GM21381 (cell line): ENCODE measurements around the gene PPP4C.

Experiments used
- ATAC-seq: cut with Tn5 transposase; IDR thresholded peaks from one replicate; pipeline ENCODE4 v1.9.1; 2021; ENCODE audit warnings: mild to moderate bottlenecking, moderate library complexity; ENCODE audit not compliant: unreplicated experiment

PPP4C gene

DNA sequence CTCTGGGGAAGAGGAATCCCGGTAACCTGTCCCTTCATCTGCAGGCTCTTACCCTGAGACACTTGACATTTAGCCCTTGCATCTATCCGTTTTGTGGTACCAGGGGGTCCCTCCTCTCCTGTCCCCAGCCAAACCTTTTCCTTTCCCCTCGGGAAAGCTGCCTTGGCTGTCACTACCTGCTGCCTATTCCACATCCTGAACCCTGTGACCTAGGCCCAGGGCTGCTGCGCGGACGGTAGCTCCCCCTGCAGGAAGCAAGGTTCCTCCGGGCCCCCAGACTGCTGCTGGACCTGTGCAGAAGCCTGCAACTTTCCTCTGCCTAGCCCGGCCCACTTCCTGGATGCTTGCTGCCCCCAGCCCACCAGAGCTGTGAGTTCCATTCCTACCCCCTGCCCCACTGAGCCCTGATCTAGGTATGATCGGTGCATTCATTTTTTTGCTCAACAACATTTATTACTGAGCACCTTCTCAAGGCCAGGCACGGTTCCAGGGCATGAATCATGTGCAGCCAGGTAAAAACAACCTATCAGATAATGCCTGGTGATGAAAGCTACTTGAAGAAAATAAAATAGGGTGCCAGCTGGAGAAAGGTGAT lies 20.7 kb upstream of the PPP4C start:
- no peak for ATAC-seq

DNA sequence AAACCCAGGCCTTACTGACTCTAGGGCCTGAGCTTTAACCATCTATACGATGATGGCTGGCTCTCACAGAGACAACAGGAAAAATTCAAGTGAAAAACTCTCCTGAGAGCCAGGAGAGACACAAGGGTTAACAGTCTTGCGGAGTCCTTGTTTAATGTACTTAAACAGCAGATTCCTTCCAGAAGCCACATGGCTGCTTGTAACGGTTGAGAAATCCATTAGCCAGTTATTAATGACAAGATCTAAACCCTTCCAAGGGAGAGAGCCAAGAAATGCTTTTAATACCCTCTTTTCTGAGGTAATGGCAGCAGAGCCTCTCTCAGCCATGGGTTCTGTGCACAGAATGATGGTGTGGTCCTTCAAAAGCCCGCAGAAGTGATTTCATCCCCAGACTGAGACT lies 15.4 kb upstream of the PPP4C start:
- no peak for ATAC-seq

DNA sequence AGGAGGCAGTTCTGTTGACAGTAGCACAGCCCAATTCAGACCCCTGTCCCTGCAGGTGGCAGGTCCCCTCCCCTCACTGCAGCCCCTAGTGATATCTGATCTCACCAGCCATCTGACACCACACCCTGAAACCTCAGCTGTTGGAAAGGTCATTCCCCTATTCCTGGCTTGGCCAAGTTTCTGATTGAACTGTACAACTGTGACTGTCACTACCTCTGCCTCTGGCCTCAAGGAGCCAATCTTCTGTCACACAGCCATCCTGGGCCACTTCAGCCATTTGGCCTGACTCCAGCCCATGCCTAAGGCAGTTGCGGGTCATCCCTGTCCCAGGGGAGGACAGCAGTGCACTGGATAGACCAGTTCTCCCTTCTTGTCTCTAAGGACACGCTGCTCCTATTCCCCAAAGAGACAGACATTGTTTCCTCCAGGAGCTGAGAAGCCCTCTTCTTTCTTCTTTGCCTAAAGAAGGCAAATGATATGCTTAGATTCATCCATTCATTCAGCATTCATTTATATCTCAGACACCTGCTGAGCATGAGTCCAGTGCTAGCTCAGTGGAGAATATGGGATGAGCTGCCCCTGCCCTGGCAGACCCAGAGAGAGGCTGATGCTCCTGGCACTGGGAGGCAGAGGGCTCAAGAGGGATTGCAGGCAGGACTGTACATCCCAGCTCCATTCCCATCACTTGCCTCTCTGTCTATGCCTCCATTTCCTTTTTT lies 14.8 kb upstream of the PPP4C start:
- ATAC-seq: no peak

DNA sequence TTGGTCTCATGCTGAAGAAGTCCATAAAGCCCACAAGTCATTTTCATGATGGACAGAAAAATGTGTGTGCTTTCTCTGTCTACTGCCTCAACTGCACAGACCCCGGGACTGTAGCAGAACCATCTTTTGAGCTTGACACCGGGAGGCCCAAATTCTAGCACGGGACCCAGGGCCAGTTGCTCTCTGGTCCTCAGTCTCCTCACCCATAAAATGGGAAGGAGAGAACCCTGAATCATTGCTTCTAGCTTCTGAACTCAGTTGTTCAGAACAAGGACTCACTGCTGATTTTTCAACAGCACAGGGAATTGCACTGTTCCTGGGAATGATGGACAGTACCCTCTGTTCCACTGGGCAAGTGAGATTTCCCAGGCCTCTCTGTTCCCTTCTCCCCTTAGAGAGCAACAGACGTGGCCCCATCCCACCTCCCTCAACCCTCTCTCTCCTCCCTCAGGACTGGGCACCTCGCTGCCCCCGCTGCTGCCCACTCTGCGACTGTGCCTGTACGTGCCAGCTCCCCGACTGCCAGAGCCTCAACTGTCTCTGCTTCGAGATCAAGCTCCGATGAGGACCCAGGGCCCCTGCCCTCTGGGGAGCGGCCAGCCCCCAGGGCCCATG lies 12.4 kb upstream of the PPP4C start:
- no peak for ATAC-seq

DNA sequence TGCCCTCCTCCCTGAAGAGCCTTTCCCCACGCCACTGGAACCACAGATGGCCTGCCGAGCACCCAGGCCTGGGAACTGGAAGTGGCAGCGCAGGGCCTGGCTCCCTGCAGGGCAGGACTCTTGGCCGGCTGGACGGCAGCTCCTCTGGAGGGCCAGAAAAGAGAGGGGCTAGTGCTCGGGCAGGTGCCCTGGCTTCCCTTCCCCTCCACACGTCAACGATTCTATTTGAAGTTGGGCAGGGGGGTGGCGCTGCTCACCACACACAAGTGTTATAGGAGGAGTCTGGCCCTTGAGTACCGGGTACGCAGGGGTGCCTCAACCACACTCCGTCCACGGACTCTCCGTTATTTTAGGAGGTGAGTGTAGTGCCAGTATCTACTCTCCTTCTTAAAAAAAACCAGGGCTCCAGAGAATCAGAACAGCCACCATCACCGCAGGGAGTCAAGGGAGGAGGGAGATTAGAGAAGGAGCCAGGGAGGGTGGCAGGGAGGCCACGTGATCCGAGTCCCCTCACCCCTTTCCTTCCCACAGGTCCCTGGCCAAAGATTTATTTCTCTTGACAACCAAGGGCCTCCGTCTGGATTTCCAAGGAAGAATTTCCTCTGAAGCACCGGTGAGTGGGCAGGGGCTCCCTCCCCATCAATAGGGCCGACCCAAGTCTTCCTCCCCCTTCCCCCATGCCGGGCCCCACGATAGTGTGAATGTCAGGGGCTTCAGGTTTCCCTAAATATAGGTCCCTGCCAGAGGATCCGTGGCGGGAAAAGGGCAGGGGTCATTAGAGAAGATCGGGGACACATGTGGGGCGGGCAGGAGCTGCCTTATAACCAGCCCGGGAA lies 11.7 kb upstream of the PPP4C start:
- ATAC-seq: no peak

DNA sequence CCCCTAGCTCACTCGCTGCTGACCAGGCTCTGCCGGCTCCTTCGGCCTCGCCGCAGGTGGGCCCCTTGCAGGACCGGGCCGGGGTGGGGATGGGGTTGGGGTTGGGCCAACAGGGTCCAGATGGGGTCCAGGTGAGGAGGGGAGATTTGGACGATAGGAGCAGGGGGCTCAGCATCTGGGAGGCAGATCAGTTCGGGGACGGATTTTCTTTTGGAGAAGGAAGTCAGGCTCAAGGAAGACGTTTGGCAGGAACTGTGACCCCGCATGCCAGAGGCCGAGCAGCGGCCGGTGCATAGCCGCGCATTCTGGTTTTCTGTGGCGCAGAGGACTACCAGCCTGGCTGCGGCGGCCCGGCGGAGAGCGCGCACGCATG lies 11.1 kb upstream of the PPP4C start:
- peak; percentile 4 for ATAC-seq

DNA sequence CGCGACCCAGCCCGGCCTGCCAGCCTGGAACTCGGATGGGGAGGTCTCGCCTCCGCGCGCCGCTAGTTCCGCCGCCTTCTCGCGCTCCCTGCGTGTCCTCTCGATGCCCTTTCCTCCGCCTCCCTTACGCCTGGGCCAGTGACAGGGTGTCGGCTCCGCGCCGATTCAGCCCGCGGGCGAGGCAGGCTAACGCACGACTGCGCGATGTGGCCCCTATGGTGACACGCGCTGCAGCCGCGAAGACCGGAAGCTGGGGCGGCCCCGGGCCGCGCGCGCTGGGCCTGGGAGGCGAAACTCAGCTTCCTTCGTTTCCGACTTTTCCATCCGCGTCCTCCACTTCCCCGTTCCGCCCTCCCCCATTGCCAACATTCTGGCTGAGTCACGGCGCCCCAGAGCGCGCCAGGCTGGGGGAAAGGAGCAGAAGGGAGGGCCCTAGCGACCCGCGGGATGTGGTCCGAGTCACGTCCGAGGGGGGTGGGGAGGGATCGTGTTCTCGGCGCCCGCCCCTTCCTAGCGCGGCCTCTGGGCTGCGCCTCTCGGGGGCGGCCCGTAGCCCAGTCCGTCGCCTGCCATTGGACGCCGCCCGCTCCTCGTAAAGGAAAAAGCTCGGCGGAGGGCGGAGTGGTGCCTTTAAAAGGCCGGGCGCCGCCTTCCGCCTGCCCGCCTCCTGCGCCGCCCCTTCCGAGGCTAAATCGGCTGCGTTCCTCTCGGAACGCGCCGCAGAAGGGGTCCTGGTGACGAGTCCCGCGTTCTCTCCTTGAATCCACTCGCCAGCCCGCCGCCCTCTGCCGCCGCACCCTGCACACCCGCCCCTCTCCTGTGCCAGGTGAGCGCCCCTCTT lies 10.5 kb upstream of the PPP4C start, which contains the start of gene ALDOA:
ALDOA (plus strand) TSS at position 659 of the 841 bp plus-strand sequence. CDS start 1,138 bp downstream, outside the sequence.
- peak; percentile 74 for ATAC-seq

DNA sequence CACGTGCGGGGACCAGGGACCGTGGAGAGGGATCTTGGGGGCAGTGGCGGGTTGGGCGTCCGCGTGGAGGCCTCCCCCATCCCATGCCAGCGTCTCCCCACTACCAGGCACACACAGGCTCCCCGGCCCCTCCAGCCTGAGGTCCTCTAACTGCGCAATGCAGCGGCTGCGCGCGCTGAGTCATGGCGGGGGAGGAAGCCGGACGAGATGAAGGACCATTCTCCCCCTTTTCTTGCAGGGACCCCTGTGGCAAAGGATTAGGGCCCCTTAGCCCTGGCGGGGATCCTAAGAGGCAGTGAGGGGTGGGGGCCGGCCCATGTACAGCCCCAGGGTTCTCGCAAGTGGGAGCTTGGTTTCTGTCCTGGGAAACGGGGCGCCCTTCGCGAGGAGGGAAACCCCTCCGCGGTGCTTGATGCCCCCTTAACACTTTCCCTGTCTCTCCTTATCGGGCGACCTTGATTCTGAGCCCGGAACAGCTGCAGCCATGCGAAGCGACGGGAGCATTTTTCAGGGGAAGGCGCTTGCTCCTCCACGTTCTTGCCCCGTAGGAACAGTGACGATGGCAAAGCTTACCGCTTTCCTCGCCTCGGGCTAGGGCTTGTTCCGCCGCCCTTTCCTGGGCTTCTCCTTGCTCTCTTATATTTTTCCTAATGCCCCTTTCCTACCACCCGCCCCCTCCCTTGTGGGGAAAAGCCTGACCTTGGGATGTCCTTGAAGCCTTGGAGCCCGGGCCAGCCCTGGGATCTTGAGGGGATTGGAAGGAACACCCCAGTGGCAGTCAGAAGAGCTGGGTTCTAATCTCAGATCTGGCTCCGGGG lies 9.6 kb upstream of the PPP4C start:
- peak; percentile 3 for ATAC-seq

DNA sequence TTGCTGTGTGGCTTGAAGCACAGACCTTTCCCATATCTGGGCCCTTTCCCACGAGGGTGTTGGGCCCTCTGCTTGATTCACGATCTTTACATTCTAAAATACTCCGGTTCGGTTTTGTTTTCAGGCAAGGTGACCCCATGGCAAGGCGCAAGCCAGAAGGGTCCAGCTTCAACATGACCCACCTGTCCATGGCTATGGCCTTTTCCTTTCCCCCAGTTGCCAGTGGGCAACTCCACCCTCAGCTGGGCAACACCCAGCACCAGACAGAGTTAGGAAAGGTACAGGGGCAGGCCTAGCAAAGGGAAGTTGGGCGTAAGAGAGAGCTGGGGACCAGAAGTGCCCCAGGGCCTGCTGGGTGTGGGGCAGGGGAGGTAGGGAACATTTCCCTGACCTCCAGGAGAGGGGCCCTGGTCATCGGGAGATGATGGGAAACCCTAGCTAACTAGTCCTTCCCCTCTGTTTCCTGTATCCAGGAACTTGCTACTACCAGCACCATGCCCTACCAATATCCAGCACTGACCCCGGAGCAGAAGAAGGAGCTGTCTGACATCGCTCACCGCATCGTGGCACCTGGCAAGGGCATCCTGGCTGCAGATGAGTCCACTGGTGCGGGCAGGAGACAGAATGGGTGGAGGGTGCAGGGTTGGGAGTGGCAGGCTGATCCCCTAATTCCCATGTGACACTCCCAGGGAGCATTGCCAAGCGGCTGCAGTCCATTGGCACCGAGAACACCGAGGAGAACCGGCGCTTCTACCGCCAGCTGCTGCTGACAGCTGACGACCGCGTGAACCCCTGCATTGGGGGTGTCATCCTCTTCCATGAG lies 8.8 kb upstream of the PPP4C start:
- no peak for ATAC-seq

DNA sequence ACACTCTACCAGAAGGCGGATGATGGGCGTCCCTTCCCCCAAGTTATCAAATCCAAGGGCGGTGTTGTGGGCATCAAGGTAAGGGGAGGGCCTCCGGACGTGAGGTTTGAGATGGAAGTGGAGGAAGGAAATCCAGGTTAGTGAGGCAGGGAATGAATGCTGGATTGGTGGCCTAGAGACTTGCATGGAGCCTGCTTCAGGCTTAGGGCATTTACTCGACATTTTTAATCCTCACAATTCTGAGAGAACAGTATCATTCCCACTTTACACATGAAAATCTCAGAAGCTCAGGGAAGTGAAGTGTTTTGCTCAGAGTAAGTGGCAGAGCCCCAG lies 8.2 kb upstream of the PPP4C start:
- no peak for ATAC-seq

DNA sequence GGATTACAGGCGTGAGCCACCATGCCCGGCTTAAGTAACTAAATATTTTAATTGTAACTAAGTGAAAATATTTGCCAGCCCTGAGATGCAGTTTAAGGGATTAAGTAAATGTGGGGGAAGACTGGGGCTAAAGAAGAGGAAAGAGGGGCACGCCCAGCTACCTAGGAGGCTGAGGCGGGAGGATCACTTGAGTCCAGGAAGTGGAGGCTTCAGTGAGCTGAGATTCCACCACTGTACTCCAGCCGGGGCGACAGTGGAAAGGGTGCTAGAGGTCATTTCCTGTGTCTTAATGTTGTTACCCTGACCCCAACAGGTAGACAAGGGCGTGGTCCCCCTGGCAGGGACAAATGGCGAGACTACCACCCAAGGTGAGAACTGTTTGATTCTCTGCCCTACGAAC lies 7.5 kb upstream of the PPP4C start:
- no peak for ATAC-seq

DNA sequence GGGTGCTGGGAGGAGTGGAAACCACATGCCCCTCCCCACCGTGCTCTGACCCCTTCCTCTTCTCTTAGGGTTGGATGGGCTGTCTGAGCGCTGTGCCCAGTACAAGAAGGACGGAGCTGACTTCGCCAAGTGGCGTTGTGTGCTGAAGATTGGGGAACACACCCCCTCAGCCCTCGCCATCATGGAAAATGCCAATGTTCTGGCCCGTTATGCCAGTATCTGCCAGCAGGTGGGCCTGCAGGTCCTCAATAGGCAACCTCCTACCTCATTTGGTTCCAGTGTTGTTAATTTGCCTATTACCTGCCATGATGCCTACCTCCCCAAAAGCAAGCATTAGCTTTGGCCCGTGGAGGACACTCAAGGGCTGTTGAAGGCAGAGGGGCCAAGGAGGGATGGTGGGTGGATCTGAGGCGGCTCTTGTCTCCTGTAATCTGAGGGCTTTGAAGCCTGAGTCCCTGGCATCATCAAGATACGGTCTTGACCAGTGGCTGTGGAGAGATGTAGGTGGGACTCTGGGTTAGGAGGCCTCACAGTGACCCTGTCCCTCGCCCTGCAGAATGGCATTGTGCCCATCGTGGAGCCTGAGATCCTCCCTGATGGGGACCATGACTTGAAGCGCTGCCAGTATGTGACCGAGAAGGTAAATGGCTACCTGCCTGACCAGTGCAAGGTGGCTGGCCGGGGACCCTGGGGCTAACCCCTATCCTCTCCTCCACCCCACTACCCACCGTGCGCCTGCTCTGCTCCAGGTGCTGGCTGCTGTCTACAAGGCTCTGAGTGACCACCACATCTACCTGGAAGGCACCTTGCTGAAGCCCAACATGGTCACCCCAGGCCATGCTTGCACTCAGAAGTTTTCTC lies 6.8 kb upstream of the PPP4C start:
- ATAC-seq: no peak

DNA sequence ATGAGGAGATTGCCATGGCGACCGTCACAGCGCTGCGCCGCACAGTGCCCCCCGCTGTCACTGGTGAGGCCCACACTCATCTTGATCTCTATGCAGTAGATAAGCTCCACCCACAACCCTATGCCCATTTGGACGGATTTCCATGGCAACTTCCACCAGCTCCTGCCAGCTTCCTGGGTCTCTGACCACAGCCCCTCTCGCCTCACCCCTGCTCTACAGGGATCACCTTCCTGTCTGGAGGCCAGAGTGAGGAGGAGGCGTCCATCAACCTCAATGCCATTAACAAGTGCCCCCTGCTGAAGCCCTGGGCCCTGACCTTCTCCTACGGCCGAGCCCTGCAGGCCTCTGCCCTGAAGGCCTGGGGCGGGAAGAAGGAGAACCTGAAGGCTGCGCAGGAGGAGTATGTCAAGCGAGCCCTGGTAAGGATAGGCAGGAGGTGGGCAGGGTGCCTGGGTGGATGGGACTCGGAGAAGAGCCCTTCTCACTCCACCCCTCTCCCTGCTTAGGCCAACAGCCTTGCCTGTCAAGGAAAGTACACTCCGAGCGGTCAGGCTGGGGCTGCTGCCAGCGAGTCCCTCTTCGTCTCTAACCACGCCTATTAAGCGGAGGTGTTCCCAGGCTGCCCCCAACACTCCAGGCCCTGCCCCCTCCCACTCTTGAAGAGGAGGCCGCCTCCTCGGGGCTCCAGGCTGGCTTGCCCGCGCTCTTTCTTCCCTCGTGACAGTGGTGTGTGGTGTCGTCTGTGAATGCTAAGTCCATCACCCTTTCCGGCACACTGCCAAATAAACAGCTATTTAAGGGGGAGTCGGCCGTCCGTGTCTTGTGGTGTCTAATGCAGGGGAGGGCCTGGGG lies 6.0 kb upstream of the PPP4C start:
- ATAC-seq: no peak

DNA sequence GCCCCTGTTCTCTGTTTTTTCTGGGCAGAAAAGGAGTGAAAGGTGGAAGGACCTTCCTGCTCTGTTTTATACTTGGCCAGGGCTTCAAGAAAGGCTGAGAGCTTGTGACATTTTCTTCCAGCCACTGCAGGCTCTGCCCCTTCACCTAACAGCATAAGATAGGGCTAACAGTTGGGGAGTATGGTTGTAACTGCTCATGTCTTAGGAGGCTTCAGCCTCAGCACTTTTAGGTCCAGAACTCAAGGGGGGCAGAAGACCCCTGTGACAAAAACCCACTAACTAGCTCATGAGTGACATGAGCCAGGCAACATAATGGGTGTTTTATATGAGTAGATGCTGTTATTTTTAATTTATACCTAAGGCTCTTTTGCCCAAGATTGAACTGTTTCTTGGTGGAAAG lies 5.3 kb upstream of the PPP4C start:
- no peak for ATAC-seq

DNA sequence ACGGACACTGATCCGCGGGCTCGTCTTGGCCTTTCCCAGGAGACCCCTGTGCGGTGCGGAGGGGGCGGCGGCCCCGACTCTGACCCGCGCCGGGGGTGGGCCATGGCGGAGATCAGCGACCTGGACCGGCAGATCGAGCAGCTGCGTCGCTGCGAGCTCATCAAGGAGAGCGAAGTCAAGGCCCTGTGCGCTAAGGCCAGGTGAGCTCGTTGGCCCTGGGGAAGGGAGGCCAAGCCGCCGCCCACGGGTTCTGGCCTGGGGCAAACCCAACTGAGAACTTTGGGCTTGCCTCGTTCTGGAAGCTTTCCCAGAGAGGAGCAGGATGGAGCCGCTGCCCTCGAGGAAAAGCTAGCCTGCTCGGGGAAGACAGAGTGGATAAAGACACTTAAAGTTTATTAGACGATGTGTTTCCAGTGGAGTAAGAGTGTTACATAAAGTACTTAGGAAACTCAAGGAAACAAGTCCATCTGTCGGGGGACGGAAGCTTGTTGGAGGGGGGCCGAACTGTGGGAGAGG lies 540 bp downstream of the PPP4C start:
- peak; percentile 30 for ATAC-seq

DNA sequence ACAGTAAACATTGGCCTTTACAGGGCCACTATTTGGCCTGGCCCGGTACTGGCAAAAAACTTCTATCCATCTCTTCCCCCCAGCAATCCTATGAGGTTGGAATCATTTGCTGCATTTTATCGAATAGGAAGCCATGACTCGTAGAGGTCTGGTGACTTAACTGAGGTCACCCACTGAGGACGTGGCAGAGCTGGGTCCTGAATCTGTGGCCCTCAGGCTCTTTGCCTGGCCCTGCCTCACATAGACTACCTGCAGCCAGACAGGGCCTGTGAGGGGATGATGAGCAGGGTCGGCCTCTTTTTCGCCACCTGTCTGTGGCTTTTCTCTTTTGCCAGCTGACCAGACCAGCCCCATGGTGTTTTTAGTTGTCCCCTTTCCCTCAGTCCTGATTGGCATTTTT lies 1.9 kb downstream of the PPP4C start:
- no peak for ATAC-seq

DNA sequence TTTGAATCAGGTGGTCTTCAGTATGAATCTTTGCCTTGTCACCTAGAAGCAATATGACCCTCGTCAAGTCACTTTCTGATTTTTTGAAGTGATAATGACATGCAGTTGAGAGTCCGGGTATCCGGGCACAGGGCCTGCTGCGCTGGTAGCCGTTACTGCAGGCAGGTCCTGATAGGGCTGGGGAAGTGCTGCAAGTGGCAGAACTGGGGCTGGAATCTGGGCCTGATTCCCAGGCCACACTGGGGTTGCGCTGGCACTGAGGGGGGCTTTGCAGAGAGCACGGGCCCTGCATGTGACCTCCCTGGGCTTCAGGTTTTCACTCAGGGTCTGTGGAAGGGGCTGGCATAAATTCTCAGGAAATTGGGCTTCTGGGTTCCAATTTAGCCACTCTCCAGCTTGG lies 3.0 kb downstream of the PPP4C start:
- no peak for ATAC-seq
